GM19099 (cell line): Measurements from ENCODE around the gene GRB2.

Experiments
- POLR2A ChIP-seq: IDR thresholded peaks from 3 replicates; pipeline ENCODE4 v1.6.1; 2011; ENCODE audit warnings: low read depth; ENCODE audit not compliant: insufficient read length; ENCODE audit errors: extremely low read depth

Gene GRB2

GRCh38 chr17:75295201-75296158, 110.0 kb downstream of the GRB2 start:
- peak; percentile 78 for TF ChIP-seq POLR2A

- no peak for TF ChIP-seq POLR2A
These were observed 115.6 kb downstream of the GRB2 start for GRCh38 chr17:75289832-75290337.

- TF ChIP-seq POLR2A: peak; percentile 89
These were observed 116.2 kb downstream of the GRB2 start, which contains the start of gene SLC25A19 for GRCh38 chr17:75289115-75289831. Gene SLC25A19 (minus strand): TSS chr17:75289433. CDS start chr17:75286764, 2,669 bp downstream.

- no peak for TF ChIP-seq POLR2A
These were observed 116.7 kb downstream of the GRB2 start for GRCh38 chr17:75288770-75289114.

GRCh38 chr17:75288359-75288758, 117.1 kb downstream of the GRB2 start:
- no peak for TF ChIP-seq POLR2A

- no peak for TF ChIP-seq POLR2A
These were observed 118.3 kb downstream of the GRB2 start for GRCh38 chr17:75287221-75287620.

GRCh38 chr17:75285123-75285522, 120.4 kb downstream of the GRB2 start:
- TF ChIP-seq POLR2A: no peak

- TF ChIP-seq POLR2A: no peak
These were observed 127.8 kb downstream of the GRB2 start for GRCh38 chr17:75277664-75278071.

- TF ChIP-seq POLR2A: no peak
These were observed 131.3 kb downstream of the GRB2 start for GRCh38 chr17:75273977-75274708.

- TF ChIP-seq POLR2A: no peak
These were observed 132.7 kb downstream of the GRB2 start for GRCh38 chr17:75272848-75273184.

- no peak for TF ChIP-seq POLR2A
These were observed 133.3 kb downstream of the GRB2 start for GRCh38 chr17:75271955-75272847.

GRCh38 chr17:75271233-75271954, 134.1 kb downstream of the GRB2 start:
- TF ChIP-seq POLR2A: peak; percentile 76

- peak; percentile 74 for TF ChIP-seq POLR2A
These were observed 134.6 kb downstream of the GRB2 start, which contains the start of gene MIF4GD for GRCh38 chr17:75270966-75271232. Gene MIF4GD (minus strand): TSS chr17:75271231. CDS start chr17:75270195, 1,036 bp downstream.
